Esophagus squamous epithelium (tissue), 5 donors: ENCODE results near the gene SPINK7. TPM values are rescaled to one million over a fixed set of nuclear protein-coding genes. Genes with fewer than 3 reads are reported as not detected.
"Not testable (repeated sequence)": the region's sequence is repeated elsewhere in the genome, so short reads cannot be mapped to it uniquely, and the experiment has no call there.

Experiments used
- DNase-seq: peaks from one replicate; lab custom pipeline; 2025; lab: John Stamatoyannopoulos, UW
- H3K27ac ChIP-seq, 4 donors: fragments of 200-600 bp; sonication (generic); one replicate each; pipeline ENCODE4 v1.5.1; 2016 to 2019; ENCODE audit warnings: mild to moderate bottlenecking in 1 of 4
- H3K27me3 ChIP-seq, 4 donors: fragments of 200-600 bp; sonication (generic); 1 replicate in 3 of 4; 2 replicates in 1 of 4; pipeline versions ENCODE4 v1.5.1 to v1.6.0; 2017 to 2021; ENCODE audit warnings: antibody characterized with exemption in 1 of 4
- H3K36me3 ChIP-seq, 3 donors: fragments of 200-600 bp; sonication (generic); one replicate each; pipeline ENCODE4 v1.5.1; 2016 to 2019
- H3K4me1 ChIP-seq, 3 donors: fragments of 200-600 bp; sonication (generic); one replicate each; pipeline ENCODE4 v1.5.1; 2017 to 2019
- H3K4me3 ChIP-seq, 4 donors: fragments of 200-600 bp; sonication (generic); 1 replicate in 3 of 4; 2 replicates in 1 of 4; pipeline ENCODE4 v1.5.1; 2016 to 2019; ENCODE audit warnings: mild to moderate bottlenecking in 2 of 4, moderate library complexity in 1 of 4
- H3K9me3 ChIP-seq, 3 donors: fragments of 200-600 bp; sonication (generic); one replicate each; pipeline ENCODE4 v1.5.1; 2016 to 2019
- POLR2A ChIP-seq, 4 donors: fragments of 450-650 bp; IDR thresholded peaks; one replicate each; pipeline ENCODE4 v1.6.1; 2017; ENCODE audit warnings: antibody characterized with exemption in 4 of 4, mild to moderate bottlenecking in 4 of 4, moderate library complexity in 3 of 4
- WGBS, 2 donors: methylation state at CpG; one replicate each; pipeline ENCODE4 v1.1.5; 2018; 5-methylcytosine and 5-hydroxymethylcytosine counted together
- intact Hi-C: fragments of 100-400 bp; cut with DNase I; formaldehyde crosslinking; loops from one replicate; pipeline ENCODE4 v1.15.0; 2022
- total RNA-seq, 4 donors: library from RNA; depleted of rRNA; stranded (reverse); fragments of >200 nt; gene quantifications; one replicate each; pipeline ENCODE4 v1.1.0, GENCODE V29; 2016
- TF ChIP-seq, protein P1 (sequence below), 6 experiments: fragments of 450-650 bp in 4 of 6; fragments of 200-600 bp in 2 of 6; sonication (generic) in 2 of 6; IDR thresholded peaks; one replicate each; pipeline ENCODE4 v1.5.1; 2016 to 2019; ENCODE audit warnings: antibody characterized with exemption in 6 of 6, mild to moderate bottlenecking in 4 of 6, moderate library complexity in 4 of 6
- donor health status: DM: yes; HTN: yes; CAD: no.

Gene SPINK7
- total RNA-seq, result 100 to 1,000 TPM; 137 to 321 (median 253) TPM

DNA sequence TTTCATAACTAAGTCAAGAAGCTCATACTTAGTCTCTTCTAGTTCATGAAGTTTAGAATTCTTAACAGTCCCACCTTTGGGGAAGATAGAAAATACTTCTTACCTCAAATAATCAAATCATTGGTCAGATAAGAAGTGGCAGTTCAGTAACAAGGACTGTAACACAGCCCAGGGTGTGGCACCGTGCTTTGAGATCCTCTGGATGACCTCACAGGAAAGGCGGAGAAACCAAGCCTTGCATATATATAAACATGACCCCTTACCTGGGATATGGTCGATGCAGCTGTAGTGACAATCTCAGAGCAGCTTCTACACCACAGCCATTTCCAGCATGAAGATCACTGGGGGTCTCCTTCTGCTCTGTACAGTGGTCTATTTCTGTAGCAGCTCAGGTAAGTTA is at the start of gene SPINK7:
SPINK7 (plus strand) TSS at position 271 of the 400 bp plus-strand sequence; CDS start at position 332, 61 bp downstream.
- no peaks in the 10 kb centered on the region for H3K27me3 ChIP-seq
- H3K4me3 ChIP-seq, result no peak within 1 kb of the TSS
- intact Hi-C loops, result no loop called here
- H3K36me3 ChIP-seq, result no peaks in the 10 kb centered on the region
- H3K9me3 ChIP-seq, result peaks cover 0 to 6% (median 4%) of the 10 kb centered on the region in 3 donors
- whole genome bisulfite sequencing, 2 donors, result 61 to 63% methylated on average over 3 of the region's 3 CpGs
- H3K27ac ChIP-seq, result peak within 1 kb of the TSS in 1 of 4 donors; percentile 45
- H3K4me1 ChIP-seq, result peaks cover 0 to 24% (median 0%) of the 10 kb centered on the region in 3 donors
- DNase-seq, result no peak
- TF ChIP-seq, protein P1, sequence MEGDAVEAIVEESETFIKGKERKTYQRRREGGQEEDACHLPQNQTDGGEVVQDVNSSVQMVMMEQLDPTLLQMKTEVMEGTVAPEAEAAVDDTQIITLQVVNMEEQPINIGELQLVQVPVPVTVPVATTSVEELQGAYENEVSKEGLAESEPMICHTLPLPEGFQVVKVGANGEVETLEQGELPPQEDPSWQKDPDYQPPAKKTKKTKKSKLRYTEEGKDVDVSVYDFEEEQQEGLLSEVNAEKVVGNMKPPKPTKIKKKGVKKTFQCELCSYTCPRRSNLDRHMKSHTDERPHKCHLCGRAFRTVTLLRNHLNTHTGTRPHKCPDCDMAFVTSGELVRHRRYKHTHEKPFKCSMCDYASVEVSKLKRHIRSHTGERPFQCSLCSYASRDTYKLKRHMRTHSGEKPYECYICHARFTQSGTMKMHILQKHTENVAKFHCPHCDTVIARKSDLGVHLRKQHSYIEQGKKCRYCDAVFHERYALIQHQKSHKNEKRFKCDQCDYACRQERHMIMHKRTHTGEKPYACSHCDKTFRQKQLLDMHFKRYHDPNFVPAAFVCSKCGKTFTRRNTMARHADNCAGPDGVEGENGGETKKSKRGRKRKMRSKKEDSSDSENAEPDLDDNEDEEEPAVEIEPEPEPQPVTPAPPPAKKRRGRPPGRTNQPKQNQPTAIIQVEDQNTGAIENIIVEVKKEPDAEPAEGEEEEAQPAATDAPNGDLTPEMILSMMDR (IDR thresholded peaks at IDR 0.05), result no peak
- TF ChIP-seq POLR2A (IDR thresholded peaks at IDR 0.05), result no peak

DNA sequence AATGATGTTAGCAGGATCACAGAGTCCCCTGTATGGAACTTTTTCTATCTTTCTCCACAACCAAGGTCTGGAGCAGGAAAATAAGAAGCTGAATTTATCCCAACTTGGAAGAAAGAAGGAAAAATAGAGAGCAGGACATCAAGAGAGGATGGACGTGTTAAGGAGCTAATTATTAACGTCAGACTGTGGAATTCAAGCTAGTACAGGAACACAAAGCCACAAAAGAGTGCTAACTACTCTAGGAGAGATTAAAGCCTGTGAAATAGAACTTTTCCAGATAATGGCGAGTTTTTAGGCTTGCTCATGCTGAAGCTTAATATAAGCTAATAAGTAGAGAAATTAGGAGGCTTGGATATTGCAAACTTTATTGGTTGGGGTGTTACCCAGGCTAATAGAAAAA is 44.3 kb upstream of the SPINK7 start:
- Histone ChIP-seq H3K27me3 (no peaks in the 10 kb centered on the region), H3K9me3 (peaks cover 0 to 3% (median 0%) of the 10 kb centered on the region in 3 donors), H3K27ac (no peak overlapping the region), H3K4me1 (no peaks in the 10 kb centered on the region), H3K4me3 (no peak overlapping the region), H3K36me3 (no peaks in the 10 kb centered on the region)
- intact Hi-C loops, result no loop called here
- TF ChIP-seq POLR2A (IDR thresholded peaks at IDR 0.05), result no peak
- TF ChIP-seq, protein P1 (IDR thresholded peaks at IDR 0.05), result no peak
- WGBS, 2 donors, result 60 to 70% methylated on average over 3 of the region's 3 CpGs
- no peak for DNase-seq

DNA sequence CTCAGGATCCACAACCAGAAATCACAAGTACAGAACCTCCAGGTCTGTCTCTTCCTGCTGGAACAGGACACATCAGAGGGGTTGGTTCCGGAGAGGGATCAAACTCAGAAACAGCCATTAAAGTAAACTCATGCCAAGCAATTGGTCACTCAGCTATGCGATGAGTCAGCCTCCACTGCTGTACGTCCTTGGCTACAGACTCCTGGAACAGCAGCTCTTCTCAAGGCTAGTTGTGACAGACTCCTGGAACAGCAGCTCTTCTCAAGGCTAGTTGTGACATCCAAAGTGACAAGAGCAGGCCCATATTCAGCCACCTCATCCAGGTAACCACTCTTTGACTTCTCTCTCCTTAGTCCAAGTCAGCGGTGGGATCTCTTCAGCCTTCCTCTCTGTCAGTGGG is 43.7 kb upstream of the SPINK7 start, which contains the start of gene SPINK13:
SPINK13 (plus strand) TSS at position 229 of the 400 bp plus-strand sequence. CDS start 1,279 bp downstream, outside the sequence.
- Histone ChIP-seq H3K27me3 (no peaks in the 10 kb centered on the region), H3K4me1 (no peaks in the 10 kb centered on the region), H3K36me3 (no peaks in the 10 kb centered on the region), H3K27ac (no peak within 1 kb of the TSS), H3K4me3 (no peak within 1 kb of the TSS), H3K9me3 (peaks cover 0 to 3% (median 0%) of the 10 kb centered on the region in 3 donors)
- no peak for DNase-seq
- intact Hi-C loops, result no loop called here
- WGBS, 2 donors, result 60 to 61% methylated on average over 4 of the region's 4 CpGs
- no peak for TF ChIP-seq POLR2A (IDR thresholded peaks at IDR 0.05)
- TF ChIP-seq, protein P1 (IDR thresholded peaks at IDR 0.05), result no peak

DNA sequence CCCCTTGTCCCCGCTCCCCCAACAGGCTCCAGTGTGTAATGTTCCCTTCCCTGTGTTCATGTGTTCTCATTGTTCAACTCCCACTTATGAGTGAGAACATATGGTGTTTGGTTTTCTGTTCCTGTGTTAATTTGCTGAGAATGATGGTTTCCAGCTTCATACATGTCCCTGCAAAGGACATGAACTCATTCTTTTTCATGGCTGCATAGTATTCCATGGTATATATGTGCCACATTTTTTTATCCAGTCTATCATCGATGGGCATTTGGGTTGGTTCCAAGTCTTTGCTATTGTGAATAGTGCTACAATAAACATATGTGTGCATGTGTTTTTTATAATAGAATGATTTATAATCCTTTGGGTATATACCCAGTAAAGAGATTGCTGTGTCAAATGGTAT is 37.1 kb upstream of the SPINK7 start:
- H3K4me3 ChIP-seq, H3K4me1 ChIP-seq, H3K36me3 ChIP-seq, H3K27ac ChIP-seq, H3K9me3 ChIP-seq, H3K27me3 ChIP-seq, intact Hi-C loops, DNase-seq: not testable (repeated sequence)
- WGBS, 2 donors, result 91 to 95% methylated on average over 2 of the region's 2 CpGs

DNA sequence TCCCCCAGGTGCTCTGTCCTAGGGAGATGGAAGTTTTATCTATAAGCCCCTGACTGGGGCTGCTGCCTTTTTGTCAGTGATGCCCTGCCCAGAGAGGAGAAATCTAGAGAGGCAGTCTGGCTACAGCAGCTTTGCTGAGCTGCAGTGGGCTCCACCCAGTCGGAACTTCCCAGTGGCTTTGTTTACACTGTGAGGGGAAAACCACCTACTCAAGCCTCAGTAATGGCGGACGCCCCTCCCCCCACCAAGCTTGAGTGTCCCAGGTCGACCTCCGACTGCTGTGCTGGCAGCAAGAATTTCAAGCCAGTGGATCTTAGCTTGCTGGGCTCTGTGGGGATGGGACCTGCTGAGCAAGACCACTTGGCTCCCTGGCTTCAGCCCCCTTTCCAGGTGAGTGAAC is 31.3 kb upstream of the SPINK7 start:
- peaks cover 0 to 14% (median 0%) of the 10 kb centered on the region in 4 donors for H3K27me3 ChIP-seq
- H3K9me3 ChIP-seq, result not testable (repeated sequence)

DNA sequence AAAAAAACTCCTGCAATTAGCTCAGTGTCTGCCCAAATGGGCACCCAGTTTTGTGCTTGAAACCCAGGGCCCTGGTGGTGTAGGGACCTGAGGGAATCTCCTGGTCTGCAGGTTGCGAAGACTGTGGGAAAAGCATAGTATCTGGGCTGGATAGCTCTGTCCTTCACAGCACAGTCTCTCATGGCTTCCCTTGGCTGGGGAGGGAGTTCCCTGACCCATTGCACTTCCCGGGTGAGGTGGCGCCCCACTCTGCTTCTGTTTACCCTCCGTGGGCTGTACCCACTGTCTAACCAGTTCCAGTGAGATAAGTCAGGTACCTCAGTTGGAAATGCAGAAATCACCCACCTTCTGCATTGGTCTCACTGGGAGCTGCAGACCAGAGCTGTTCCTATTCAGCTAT is 30.9 kb upstream of the SPINK7 start:
- WGBS, 2 donors, result 76 to 100% methylated on average over 2 to 3 of the region's 4 CpGs
- DNase-seq, intact Hi-C loops, H3K27ac ChIP-seq, H3K9me3 ChIP-seq, H3K36me3 ChIP-seq, H3K4me3 ChIP-seq, H3K4me1 ChIP-seq: not testable (repeated sequence)
- peaks cover 0 to 14% (median 0%) of the 10 kb centered on the region in 4 donors for H3K27me3 ChIP-seq

More for the DNA sequence above, 31.3 kb upstream of the SPINK7 start:
- WGBS, 2 donors, result 36% methylated on average over 5 of the region's 5 CpGs; no CpG with 5 or more reads in 1 of the 2 donors
- H3K36me3 ChIP-seq, DNase-seq, intact Hi-C loops, H3K4me3 ChIP-seq, H3K4me1 ChIP-seq, H3K27ac ChIP-seq: not testable (repeated sequence)
